HepG2 (cell line): Measurements from ENCODE around the gene ST6GALNAC6.

ENCODE experiments used
- BHLHE40 ChIP-seq: IDR thresholded peaks from 2 replicates; pipeline ENCODE4 v1.6.1; 2011; ENCODE audit warnings: low read length, improper control_type of control experiment
- CTCF ChIP-seq: sonication (generic); formaldehyde crosslinking; IDR thresholded peaks from 2 replicates; pipeline ENCODE4 v1.5.0; 2020; ENCODE audit warnings: mild to moderate bottlenecking, missing genetic modification reagents, moderate library complexity
- HHEX ChIP-seq: IDR thresholded peaks from 2 replicates; pipeline ENCODE4 v1.6.1; 2016; ENCODE audit warnings: control low read depth
- KDM5B ChIP-seq: sonication (generic); formaldehyde crosslinking; IDR thresholded peaks from 2 replicates; pipeline ENCODE4 v1.4.0; 2020; ENCODE audit warnings: missing genetic modification reagents, mild to moderate bottlenecking, borderline replicate concordance
- KLF9 ChIP-seq: IDR thresholded peaks from 2 replicates; pipeline ENCODE4 v1.6.1; 2016; ENCODE audit warnings: low read depth
- PRDM15 ChIP-seq: sonication (generic); formaldehyde crosslinking; IDR thresholded peaks from 2 replicates; pipeline ENCODE4 v1.4.0; 2020; ENCODE audit warnings: missing genetic modification reagents
- SRF ChIP-seq: IDR thresholded peaks from 2 replicates; pipeline ENCODE4 v1.6.1; 2011; ENCODE audit warnings: mild to moderate bottlenecking, low read depth, low read length, moderate library complexity
- TBL1XR1 ChIP-seq: fragments of 150-350 bp; IDR thresholded peaks from 2 replicates; pipeline ENCODE4 v1.6.1; 2014; ENCODE audit warnings: borderline replicate concordance, low read length; ENCODE audit not compliant: partially characterized antibody

GRCh38 chr9:127912296-127912695 lies 12.9 kb upstream of the ST6GALNAC6 start:
- TF ChIP-seq CTCF (CRISPR knock-in tag) (no peak), HHEX (CRISPR knock-in tag) (no peak), TBL1XR1 (no peak), KDM5B (CRISPR knock-in tag) (no peak), PRDM15 (CRISPR knock-in tag) (no peak), SRF (no peak), KLF9 (CRISPR knock-in tag) (no peak), BHLHE40 (no peak)
